MCF 10A (cell line): ENCODE measurements around the gene TMEFF2. TPM values are rescaled to one million over a fixed set of nuclear protein-coding genes. Genes with fewer than 3 reads are reported as not detected.

Source experiments
- BruUV-seq: library from RNA; stranded (reverse); fragments of 400-500 nt; replicated peaks from 2 replicates; lab custom pipeline; 2021; lab: Mats Ljungman, UMichigan
- CTCF ChIA-PET: fragments of 300-600 bp; sonication (Branson Sonifier 250); formaldehyde crosslinking; extraction: SDS; loops from one replicate; lab custom pipeline; 2021; ENCODE audit warnings: antibody characterized with exemption, inconsistent platforms; lab: Yijun Ruan, JAX
- POLR2A ChIA-PET: fragments of 300-600, 350-650 bp; sonication (Branson Sonifier 250); formaldehyde crosslinking; extraction: SDS; loops from one replicate; lab custom pipeline; 2020; ENCODE audit warnings: antibody characterized with exemption, inconsistent platforms; lab: Yijun Ruan, JAX
- DNase-seq: peaks from one replicate; pipeline ENCODE4 v3.0.0-alpha.2; 2018; ENCODE audit not compliant: unreplicated experiment
- H3K27ac Mint-ChIP-seq: one replicate; pipeline ENCODE4 v1.8.0; 2022; ENCODE audit warnings: mild to moderate bottlenecking, low read depth, mixed read lengths; ENCODE audit not compliant: unreplicated experiment
- H3K27me3 Mint-ChIP-seq: one replicate; pipeline ENCODE4 v1.8.0; 2022; ENCODE audit warnings: mixed read lengths; ENCODE audit not compliant: insufficient read depth, unreplicated experiment
- H3K36me3 Mint-ChIP-seq: one replicate; pipeline ENCODE4 v1.8.0; 2022; ENCODE audit warnings: mild to moderate bottlenecking, moderate library complexity, mixed read lengths; ENCODE audit not compliant: insufficient read depth, unreplicated experiment
- H3K4me1 Mint-ChIP-seq: one replicate; pipeline ENCODE4 v1.8.0; 2022; ENCODE audit warnings: mixed read lengths; ENCODE audit not compliant: insufficient read depth, unreplicated experiment
- H3K4me3 Mint-ChIP-seq: one replicate; pipeline ENCODE4 v1.8.0; 2022; ENCODE audit warnings: mild to moderate bottlenecking, moderate library complexity, mixed read lengths; ENCODE audit not compliant: unreplicated experiment
- H3K9me3 Mint-ChIP-seq: one replicate; pipeline ENCODE4 v1.8.0; 2022; ENCODE audit warnings: mixed read lengths; ENCODE audit not compliant: unreplicated experiment
- CTCF ChIP-seq: fragments of 200-600 bp; IDR thresholded peaks from one replicate; pipeline ENCODE4 v1.8.0; 2022; ENCODE audit warnings: antibody characterized with exemption, mild to moderate bottlenecking; ENCODE audit not compliant: unreplicated experiment
- intact Hi-C: fragments of 100-400 bp; cut with micrococcal nuclease; formaldehyde crosslinking; loops from 2 replicates; pipeline ENCODE4 v1.14.1; 2022
- total RNA-seq: library from RNA; stranded (reverse); gene quantifications from 2 replicates; pipeline ENCODE4 v1.2.3, GENCODE V29; 2022

Gene TMEFF2
- total RNA-seq, 1 experiment from 2014 or later, result not detected

- ChIA-PET CTCF (interaction anchor here (1.1 kb wide), 1 partner anchor 90 kb away, joined by 3 read pairs; no protein-coding TSS in a partner anchor), POLR2A (interaction anchor here (0.5 to 0.6 kb wide), 2 partner anchors 19 to 184 kb away, joined by 3 read pairs; no protein-coding TSS in a partner anchor)
- no peaks in the 10 kb centered on the region for H3K27me3 Mint-ChIP-seq
- H3K4me3 Mint-ChIP-seq, result no peak overlapping the region
- H3K36me3 Mint-ChIP-seq, result no peaks in the 10 kb centered on the region
- DNase-seq, result no peak
- intact Hi-C loops, result no loop called here
- BruUV-seq, result no TSS peak
- H3K27ac Mint-ChIP-seq, result no peak overlapping the region
- H3K4me1 Mint-ChIP-seq, result peaks cover 5% of the 10 kb centered on the region
- no peaks in the 10 kb centered on the region for H3K9me3 Mint-ChIP-seq
- no peak for TF ChIP-seq CTCF
Measured at GRCh38 chr2:192072261-192072660, 122.5 kb downstream of the TMEFF2 start.

- no peak overlapping the region for H3K4me3 Mint-ChIP-seq
Measured at GRCh38 chr2:192070099-192070498, 124.6 kb downstream of the TMEFF2 start.

GRCh38 chr2:192069417-192069816, 125.3 kb downstream of the TMEFF2 start:
- TF ChIP-seq CTCF, result no peak
- Mint-ChIP-seq H3K36me3 (no peaks in the 10 kb centered on the region), H3K27ac (no peak overlapping the region), H3K4me3 (no peak overlapping the region), H3K4me1 (peaks cover 5% of the 10 kb centered on the region), H3K9me3 (no peaks in the 10 kb centered on the region), H3K27me3 (no peaks in the 10 kb centered on the region)
- no peak for DNase-seq
- BruUV-seq, result no TSS peak
- ChIA-PET CTCF (interaction anchor here (0.7 to 1.5 kb wide), 2 partner anchors 106 to 257 kb away, joined by 3 to 4 read pairs; no protein-coding TSS in a partner anchor), POLR2A (interaction anchor here (0.6 to 0.7 kb wide), 3 partner anchors 26 to 1282 kb away, joined by 3 to 5 read pairs (median 4); no protein-coding TSS in a partner anchor)
- intact Hi-C loops, result no loop called here

More at GRCh38 chr2:192070099-192070498, 124.6 kb downstream of the TMEFF2 start:
- ChIA-PET POLR2A (interaction anchor here (0.6 kb wide), 1 partner anchor 48 kb away, joined by 3 read pairs; no protein-coding TSS in a partner anchor), CTCF (no interaction called here)
- no peak for TF ChIP-seq CTCF
- peaks cover 5% of the 10 kb centered on the region for H3K4me1 Mint-ChIP-seq
- no peak for DNase-seq
- no peaks in the 10 kb centered on the region for H3K36me3 Mint-ChIP-seq
- no peak overlapping the region for H3K27ac Mint-ChIP-seq
- BruUV-seq, result no TSS peak
- no peaks in the 10 kb centered on the region for H3K9me3 Mint-ChIP-seq
- intact Hi-C loops, result no loop called here
- no peaks in the 10 kb centered on the region for H3K27me3 Mint-ChIP-seq

GRCh38 chr2:192068966-192069365, 125.8 kb downstream of the TMEFF2 start:
- ChIA-PET POLR2A (interaction anchor here (0.6 kb wide), 1 partner anchor 1282 kb away, joined by 5 read pairs; no protein-coding TSS in a partner anchor), CTCF (interaction anchor here (0.7 to 1.5 kb wide), 2 partner anchors 105 to 256 kb away, joined by 3 to 4 read pairs; no protein-coding TSS in a partner anchor)
- H3K4me3 Mint-ChIP-seq, result no peak overlapping the region
- H3K4me1 Mint-ChIP-seq, result peaks cover 5% of the 10 kb centered on the region
- DNase-seq, result no peak
- intact Hi-C loops, result no loop called here
- no peaks in the 10 kb centered on the region for H3K36me3 Mint-ChIP-seq
- H3K27me3 Mint-ChIP-seq, result no peaks in the 10 kb centered on the region
- no TSS peak for BruUV-seq
- TF ChIP-seq CTCF, result no peak
- H3K9me3 Mint-ChIP-seq, result no peaks in the 10 kb centered on the region
- H3K27ac Mint-ChIP-seq, result no peak overlapping the region
